Measurements from ENCODE around the gene JAKMIP1. TPM values are rescaled to one million over a fixed set of nuclear protein-coding genes. Genes with fewer than 3 reads are reported as not detected.

Gene JAKMIP1
- total RNA-seq, 1 experiment from 2014 or later: not detected

- peaks cover 77% of the 10 kb centered on the region for H3K27me3 Mint-ChIP-seq (ENCODE audit: unreplicated experiment)
- no peak for TF ChIP-seq CTCF (IDR thresholded peaks at IDR 0.05; ENCODE audit: unreplicated experiment)
- CTCF ChIA-PET: no interaction called here
These were observed 50.2 kb downstream of the JAKMIP1 start for GRCh38 chr4:6150046-6150735.

GRCh38 chr4:6148506-6149205 is 51.7 kb downstream of the JAKMIP1 start:
- H3K36me3 Mint-ChIP-seq (ENCODE audit: insufficient read depth, unreplicated experiment): no peaks in the 10 kb centered on the region
- H3K27me3 Mint-ChIP-seq (ENCODE audit: unreplicated experiment): peaks cover 62% of the 10 kb centered on the region
- BruUV-seq (replicated peaks): no TSS peak
- no peaks in the 10 kb centered on the region for H3K9me3 Mint-ChIP-seq (ENCODE audit: low read depth, unreplicated experiment)
- H3K27ac Mint-ChIP-seq (ENCODE audit: unreplicated experiment): no peak overlapping the region
- intact Hi-C loops (cut with micrococcal nuclease; ENCODE audit: unreplicated experiment): no loop called here
- no peak for TF ChIP-seq CTCF (IDR thresholded peaks at IDR 0.05; ENCODE audit: unreplicated experiment)
- CTCF ChIA-PET: no interaction called here
- H3K4me1 Mint-ChIP-seq (ENCODE audit: low read depth, unreplicated experiment): no peaks in the 10 kb centered on the region
- H3K4me3 Mint-ChIP-seq (ENCODE audit: low read depth, unreplicated experiment): no peak overlapping the region
- DNase-seq: no peak

More at GRCh38 chr4:6150046-6150735, 50.2 kb downstream of the JAKMIP1 start:
- DNase-seq: no peak
- BruUV-seq (replicated peaks): no TSS peak
- Mint-ChIP-seq H3K27ac (ENCODE audit: unreplicated experiment) (no peak overlapping the region), H3K9me3 (ENCODE audit: low read depth, unreplicated experiment) (no peaks in the 10 kb centered on the region), H3K4me1 (ENCODE audit: low read depth, unreplicated experiment) (no peaks in the 10 kb centered on the region), H3K36me3 (ENCODE audit: insufficient read depth, unreplicated experiment) (no peaks in the 10 kb centered on the region), H3K4me3 (ENCODE audit: low read depth, unreplicated experiment) (no peak overlapping the region)
- intact Hi-C loops (cut with micrococcal nuclease; ENCODE audit: unreplicated experiment): no loop called here

GRCh38 chr4:6147441-6147840 is 52.9 kb downstream of the JAKMIP1 start:
- CTCF ChIA-PET: no interaction called here
- Mint-ChIP-seq H3K27me3 (ENCODE audit: unreplicated experiment) (peaks cover 50% of the 10 kb centered on the region), H3K4me3 (ENCODE audit: low read depth, unreplicated experiment) (no peak overlapping the region), H3K4me1 (ENCODE audit: low read depth, unreplicated experiment) (no peaks in the 10 kb centered on the region), H3K27ac (ENCODE audit: unreplicated experiment) (no peak overlapping the region), H3K36me3 (ENCODE audit: insufficient read depth, unreplicated experiment) (no peaks in the 10 kb centered on the region), H3K9me3 (ENCODE audit: low read depth, unreplicated experiment) (no peaks in the 10 kb centered on the region)
- intact Hi-C loops (cut with micrococcal nuclease; ENCODE audit: unreplicated experiment): no loop called here
- no TSS peak for BruUV-seq (replicated peaks)
- TF ChIP-seq CTCF (IDR thresholded peaks at IDR 0.05; ENCODE audit: unreplicated experiment): no peak
- no peak for DNase-seq

GRCh38 chr4:6143603-6144181 is 56.7 kb downstream of the JAKMIP1 start:
- Mint-ChIP-seq H3K4me3 (ENCODE audit: low read depth, unreplicated experiment) (no peak overlapping the region), H3K4me1 (ENCODE audit: low read depth, unreplicated experiment) (no peaks in the 10 kb centered on the region), H3K27ac (ENCODE audit: unreplicated experiment) (no peak overlapping the region), H3K27me3 (ENCODE audit: unreplicated experiment) (peaks cover 15% of the 10 kb centered on the region), H3K36me3 (ENCODE audit: insufficient read depth, unreplicated experiment) (no peaks in the 10 kb centered on the region), H3K9me3 (ENCODE audit: low read depth, unreplicated experiment) (no peaks in the 10 kb centered on the region)
- DNase-seq: no peak
- no TSS peak for BruUV-seq (replicated peaks)
- CTCF ChIA-PET: no interaction called here
- intact Hi-C loops (cut with micrococcal nuclease; ENCODE audit: unreplicated experiment): no loop called here
- TF ChIP-seq CTCF (IDR thresholded peaks at IDR 0.05; ENCODE audit: unreplicated experiment): no peak

Data from Calu3 (cell line).